Vagina (tissue), 2 donors: ENCODE data around the gene ACO1. TPM values are rescaled to one million over a fixed set of nuclear protein-coding genes. Genes with fewer than 3 reads are reported as not detected.

ENCODE experiments used
- DNase-seq, 2 donors: peaks; one replicate each; pipeline ENCODE4 v3.0.0-alpha.2; 2017; ENCODE audit errors: extremely low spot score in 2 of 2
- H3K27ac ChIP-seq: fragments of 200-600 bp; sonication (generic); one replicate; pipeline ENCODE4 v1.5.1; 2019
- H3K27me3 ChIP-seq: fragments of 200-600 bp; sonication (generic); one replicate; pipeline ENCODE4 v1.5.1; 2019
- H3K36me3 ChIP-seq, 2 donors: fragments of 200-600 bp; sonication (generic); one replicate each; pipeline ENCODE4 v1.5.1; 2017 to 2019
- H3K4me1 ChIP-seq: fragments of 200-600 bp; sonication (generic); one replicate; pipeline ENCODE4 v1.5.1; 2019
- H3K4me3 ChIP-seq, 2 donors: fragments of 200-600 bp; sonication (generic); 1 replicate in 1 of 2; 2 replicates in 1 of 2; pipeline ENCODE4 v1.5.1; 2016 to 2019
- H3K9me3 ChIP-seq: fragments of 200-600 bp; sonication (generic); one replicate; pipeline ENCODE4 v1.5.1; 2019
- POLR2A ChIP-seq, 2 donors: fragments of 450-650 bp; IDR thresholded peaks; one replicate each; pipeline ENCODE4 v1.6.1; 2017; ENCODE audit warnings: antibody characterized with exemption in 2 of 2, mild to moderate bottlenecking in 2 of 2, moderate library complexity in 2 of 2
- POLR2AphosphoS5 ChIP-seq, 2 donors: sonication (generic); formaldehyde crosslinking; IDR thresholded peaks; one replicate each; pipeline ENCODE4 v1.9.0; 2017; ENCODE audit warnings: antibody characterized with exemption in 2 of 2, mild to moderate bottlenecking in 2 of 2, low read depth in 1 of 2; ENCODE audit not compliant: insufficient read depth in 1 of 2
- intact Hi-C: fragments of 100-400 bp; cut with DNase I; formaldehyde crosslinking; loops from one replicate; pipeline ENCODE4 v1.15.1; 2023
- total RNA-seq: library from RNA; depleted of rRNA; stranded (reverse); fragments of >200 nt; gene quantifications from one replicate; pipeline ENCODE4 v1.2.3, GENCODE V29; 2016
- TF ChIP-seq, protein P1 (sequence below), 3 experiments: fragments of 450-650 bp in 2 of 3; fragments of 200-600 bp in 1 of 3; sonication (generic) in 1 of 3; IDR thresholded peaks; one replicate each; pipeline ENCODE4 v1.5.1; 2017 to 2019; ENCODE audit warnings: antibody characterized with exemption in 3 of 3, mild to moderate bottlenecking in 2 of 3, moderate library complexity in 2 of 3

ACO1 gene
- total RNA-seq, 1 donor from 2014 or later = 23.6 TPM

DNA sequence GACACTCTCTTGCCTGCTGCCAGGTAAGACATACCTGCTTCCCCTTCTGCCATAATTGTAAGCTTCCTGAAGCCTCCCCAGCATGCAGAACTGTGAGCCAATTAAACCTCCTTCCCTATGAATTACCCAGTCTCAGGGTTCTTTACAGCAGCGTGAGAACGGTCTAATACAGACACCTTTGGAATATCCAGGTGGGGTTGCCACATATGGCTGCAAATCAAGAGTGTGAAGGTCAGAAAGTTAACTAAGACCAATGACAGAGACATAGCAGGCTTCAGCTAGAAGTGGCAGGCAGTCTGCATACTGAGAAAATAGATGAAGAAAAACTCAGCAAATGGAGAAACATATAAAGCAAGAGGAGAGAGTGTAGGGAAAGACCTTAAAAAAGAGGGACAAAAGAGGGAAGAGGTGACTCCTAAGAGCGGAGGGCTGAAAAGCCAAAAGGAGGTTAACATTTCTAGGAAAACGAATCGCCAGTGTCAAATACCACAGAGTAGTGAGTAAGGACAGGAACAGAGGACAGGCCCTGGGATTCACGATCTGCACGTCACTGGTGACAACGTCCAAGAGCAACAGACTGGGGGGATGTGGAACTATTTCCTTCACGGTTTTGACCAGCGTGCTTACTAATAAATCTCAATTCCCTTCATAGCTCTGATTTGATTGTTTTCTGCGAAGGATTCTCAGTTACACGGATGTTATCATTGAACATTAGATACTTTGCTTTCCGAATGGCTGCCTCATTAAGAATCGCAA, 1.7 kb upstream of the ACO1 start:
- DNase-seq = no peak
- TF ChIP-seq POLR2AphosphoS5 (IDR thresholded peaks at IDR 0.05; ENCODE audit: insufficient read depth in 1 of 2, low read depth in 1 of 2) (no peak), POLR2A (IDR thresholded peaks at IDR 0.05) (no peak)
- Histone ChIP-seq H3K27ac (no peak overlapping the region), H3K4me1 (peaks cover 31% of the 10 kb centered on the region), H3K36me3 (no peaks in the 10 kb centered on the region), H3K4me3 (no peak overlapping the region), H3K9me3 (no peaks in the 10 kb centered on the region), H3K27me3 (no peaks in the 10 kb centered on the region)
- intact Hi-C loops = no loop called here

DNA sequence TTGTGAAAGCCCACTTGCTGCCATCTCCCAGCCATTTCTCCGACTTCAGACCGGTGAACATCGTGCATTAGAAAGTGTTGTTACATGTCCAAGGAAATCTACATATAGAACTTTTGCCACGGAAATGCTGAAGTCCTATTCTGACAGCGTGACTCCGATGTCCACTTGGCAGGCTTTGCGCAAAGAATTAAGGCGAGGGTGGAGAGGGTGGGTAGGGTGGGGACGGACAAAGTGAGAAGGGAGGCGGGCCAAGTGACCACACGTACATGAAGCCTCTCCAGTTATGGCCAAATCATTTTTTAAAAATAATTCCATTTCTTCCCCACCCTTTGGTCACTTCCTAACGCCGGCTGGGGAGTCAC, 460 bp upstream of the ACO1 start:
- Histone ChIP-seq H3K4me1 (peaks cover 31% of the 10 kb centered on the region), H3K27ac (peak overlapping the region; percentile 81), H3K27me3 (no peaks in the 10 kb centered on the region), H3K4me3 (peak overlapping the region; percentile 69 to 93), H3K36me3 (no peaks in the 10 kb centered on the region), H3K9me3 (no peaks in the 10 kb centered on the region)
- no peak for DNase-seq
- intact Hi-C loops = no loop called here
- no peak for TF ChIP-seq POLR2A (IDR thresholded peaks at IDR 0.05)
- TF ChIP-seq, protein P1, sequence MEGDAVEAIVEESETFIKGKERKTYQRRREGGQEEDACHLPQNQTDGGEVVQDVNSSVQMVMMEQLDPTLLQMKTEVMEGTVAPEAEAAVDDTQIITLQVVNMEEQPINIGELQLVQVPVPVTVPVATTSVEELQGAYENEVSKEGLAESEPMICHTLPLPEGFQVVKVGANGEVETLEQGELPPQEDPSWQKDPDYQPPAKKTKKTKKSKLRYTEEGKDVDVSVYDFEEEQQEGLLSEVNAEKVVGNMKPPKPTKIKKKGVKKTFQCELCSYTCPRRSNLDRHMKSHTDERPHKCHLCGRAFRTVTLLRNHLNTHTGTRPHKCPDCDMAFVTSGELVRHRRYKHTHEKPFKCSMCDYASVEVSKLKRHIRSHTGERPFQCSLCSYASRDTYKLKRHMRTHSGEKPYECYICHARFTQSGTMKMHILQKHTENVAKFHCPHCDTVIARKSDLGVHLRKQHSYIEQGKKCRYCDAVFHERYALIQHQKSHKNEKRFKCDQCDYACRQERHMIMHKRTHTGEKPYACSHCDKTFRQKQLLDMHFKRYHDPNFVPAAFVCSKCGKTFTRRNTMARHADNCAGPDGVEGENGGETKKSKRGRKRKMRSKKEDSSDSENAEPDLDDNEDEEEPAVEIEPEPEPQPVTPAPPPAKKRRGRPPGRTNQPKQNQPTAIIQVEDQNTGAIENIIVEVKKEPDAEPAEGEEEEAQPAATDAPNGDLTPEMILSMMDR (IDR thresholded peaks at IDR 0.05) = no peak
- TF ChIP-seq POLR2AphosphoS5 (IDR thresholded peaks at IDR 0.05; ENCODE audit: insufficient read depth in 1 of 2, low read depth in 1 of 2) = no peak

DNA sequence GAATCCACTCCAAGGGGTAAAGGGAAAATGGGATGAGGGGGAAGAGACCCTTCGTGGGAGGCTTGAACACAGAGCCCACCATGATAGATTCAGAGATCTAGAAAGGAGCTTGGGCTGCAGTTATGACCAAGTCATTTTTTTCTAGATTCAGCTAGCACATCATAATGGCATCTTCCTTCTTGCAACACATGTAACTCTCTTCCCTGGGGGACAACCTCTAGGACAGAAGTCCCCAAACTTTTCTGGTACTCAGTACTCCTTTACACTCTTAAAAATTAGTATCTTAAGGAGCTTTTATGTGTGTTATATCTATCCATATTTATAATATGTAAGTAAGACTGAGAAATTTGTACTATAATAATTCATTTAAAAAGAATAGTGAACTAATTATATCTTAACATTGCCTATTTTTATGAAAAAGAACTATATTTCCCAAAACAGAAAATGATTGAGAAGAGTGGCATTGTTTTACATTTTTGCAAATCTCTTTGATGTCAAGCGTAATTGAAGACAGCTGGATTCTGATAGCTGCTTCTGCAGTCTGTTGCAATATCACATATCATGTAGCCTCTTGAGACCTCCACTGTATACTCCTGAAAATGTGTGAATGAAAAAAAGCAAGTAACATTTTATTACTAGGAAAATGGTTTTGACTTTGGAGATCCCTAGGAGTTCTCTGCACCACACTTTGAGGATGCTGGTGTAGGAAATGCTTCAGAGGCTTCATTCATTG, 875 bp downstream of the ACO1 start:
- Histone ChIP-seq H3K27ac (peak overlapping the region; percentile 80), H3K4me1 (peaks cover 31% of the 10 kb centered on the region), H3K4me3 (peak overlapping the region; percentile 69 to 93), H3K9me3 (no peaks in the 10 kb centered on the region), H3K36me3 (no peaks in the 10 kb centered on the region), H3K27me3 (no peaks in the 10 kb centered on the region)
- TF ChIP-seq POLR2A (IDR thresholded peaks at IDR 0.05) (no peak), POLR2AphosphoS5 (IDR thresholded peaks at IDR 0.05; ENCODE audit: insufficient read depth in 1 of 2, low read depth in 1 of 2) (no peak)
- TF ChIP-seq, protein P1 (IDR thresholded peaks at IDR 0.05) = no peak
- intact Hi-C loops = no loop called here
- no peak for DNase-seq

DNA sequence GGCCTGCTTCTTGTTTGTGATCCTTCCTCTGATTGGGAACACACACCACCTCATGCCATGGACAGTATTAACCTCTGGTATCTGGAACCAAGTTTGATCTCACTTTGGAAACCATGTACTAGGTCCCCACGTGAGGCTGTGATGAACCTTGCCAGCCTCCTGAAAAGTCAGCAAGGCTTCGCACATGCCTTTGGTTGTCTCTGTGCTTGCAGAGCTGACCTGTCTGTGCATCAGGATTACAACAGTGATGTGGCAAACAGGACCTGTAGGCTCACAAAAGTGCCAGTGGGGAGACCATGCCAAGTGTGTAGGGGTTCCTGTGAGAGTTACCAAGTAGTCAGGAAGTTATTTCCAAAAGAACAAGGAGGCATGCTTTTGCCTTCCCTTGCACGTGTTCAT, 1.4 kb downstream of the ACO1 start:
- Histone ChIP-seq H3K27ac (no peak overlapping the region), H3K27me3 (no peaks in the 10 kb centered on the region), H3K36me3 (no peaks in the 10 kb centered on the region), H3K4me1 (peaks cover 31% of the 10 kb centered on the region), H3K4me3 (no peak overlapping the region), H3K9me3 (no peaks in the 10 kb centered on the region)
- TF ChIP-seq POLR2A (IDR thresholded peaks at IDR 0.05) (no peak), POLR2AphosphoS5 (IDR thresholded peaks at IDR 0.05; ENCODE audit: insufficient read depth in 1 of 2, low read depth in 1 of 2) (no peak)
- TF ChIP-seq, protein P1 (IDR thresholded peaks at IDR 0.05) = no peak
- intact Hi-C loops = no loop called here
- DNase-seq = no peak

DNA sequence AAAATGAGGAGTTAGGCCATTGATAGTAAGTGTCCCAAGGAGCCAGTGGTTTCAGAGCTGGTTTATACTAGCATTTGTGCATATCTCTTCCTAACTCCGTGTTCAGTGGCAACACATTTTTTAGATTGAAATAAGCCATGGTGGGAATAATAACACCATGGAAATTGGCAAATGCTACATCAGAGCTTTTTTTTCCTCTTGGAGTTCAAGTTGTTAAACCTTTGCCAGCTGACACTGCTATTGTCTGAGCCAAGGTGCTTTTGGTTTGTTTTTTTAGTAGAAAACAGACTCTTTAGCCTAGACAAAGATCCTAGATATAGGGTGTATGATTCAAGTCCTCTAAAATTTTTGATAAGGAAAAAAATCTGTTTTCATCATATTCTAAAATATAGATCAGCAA, 2.8 kb downstream of the ACO1 start:
- no peaks in the 10 kb centered on the region for H3K27me3 ChIP-seq
- intact Hi-C loops = no loop called here
- peaks cover 31% of the 10 kb centered on the region for H3K4me1 ChIP-seq
- no peak for DNase-seq
- H3K9me3 ChIP-seq = no peaks in the 10 kb centered on the region
- no peak overlapping the region for H3K4me3 ChIP-seq
- TF ChIP-seq POLR2A (IDR thresholded peaks at IDR 0.05) (no peak), POLR2AphosphoS5 (IDR thresholded peaks at IDR 0.05; ENCODE audit: insufficient read depth in 1 of 2, low read depth in 1 of 2) (no peak)
- TF ChIP-seq, protein P1 (IDR thresholded peaks at IDR 0.05) = no peak
- H3K36me3 ChIP-seq = no peaks in the 10 kb centered on the region
- H3K27ac ChIP-seq = no peak overlapping the region
